ENCODE measurements around the gene ARRB2. TPM values are rescaled to one million over a fixed set of nuclear protein-coding genes. Genes with fewer than 3 reads are reported as not detected.
"Not testable (repeated sequence)": the region's sequence is repeated elsewhere in the genome, so short reads cannot be mapped to it uniquely, and the experiment has no call there.

ARRB2 gene
- polyA plus RNA-seq, 4 donors, result 43.8 to 131 (median 110) TPM

DNA sequence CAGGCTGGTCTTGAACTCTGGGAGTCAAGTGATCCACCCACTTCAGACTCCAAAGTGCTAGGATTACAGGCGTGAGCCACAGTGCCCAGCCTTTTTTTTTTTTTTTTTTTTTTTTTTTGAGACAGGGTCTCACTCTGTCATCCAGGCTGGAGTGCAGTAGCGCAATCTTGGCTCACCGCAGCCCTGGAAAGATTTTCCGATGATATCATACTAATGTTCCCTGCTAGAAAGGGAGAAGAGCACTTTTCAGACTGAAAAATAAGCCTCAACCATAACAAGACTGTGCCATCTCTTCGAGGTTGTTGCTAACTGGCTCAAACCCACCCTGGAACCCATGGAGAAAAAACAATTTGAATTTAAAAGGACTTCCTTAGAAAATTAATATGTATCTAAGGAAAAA lies 26.7 kb upstream of the ARRB2 start:
- H3K9me3 ChIP-seq (ENCODE audit: control insufficient read depth in 2 of 2, insufficient read depth in 1 of 2, low read depth in 1 of 2, low read length in 1 of 2); H3K27me3 ChIP-seq (ENCODE audit: control insufficient read depth in 3 of 3, insufficient read depth in 3 of 3, low read length in 3 of 3); DNase-seq; FAIRE-seq; H3K4me3 ChIP-seq (ENCODE audit: low read depth in 1 of 3, low read length in 3 of 3); H3K4me1 ChIP-seq (ENCODE audit: control insufficient read depth in 3 of 3, insufficient read depth in 2 of 3, low read depth in 1 of 3, low read length in 2 of 3): not testable (repeated sequence)
- H3K27ac ChIP-seq (ENCODE audit: low read depth in 1 of 3, low read length in 2 of 3), result peak overlapping the region in 1 of 3 donors; percentile 36
- peaks cover 12 to 49% (median 17%) of the 10 kb centered on the region in 3 donors for H3K36me3 ChIP-seq (ENCODE audit: control insufficient read depth in 3 of 3, insufficient read depth in 2 of 3, low read depth in 1 of 3, low read length in 3 of 3)
- 85 to 98% (median 96%) methylated on average over 5 of the region's 5 CpGs for WGBS, 3 donors

GRCh38 chr17:4689872-4690271 lies 20.6 kb upstream of the ARRB2 start:
- not testable (repeated sequence) for H3K27ac ChIP-seq (ENCODE audit: low read depth in 1 of 3, low read length in 2 of 3); FAIRE-seq; H3K27me3 ChIP-seq (ENCODE audit: control insufficient read depth in 3 of 3, insufficient read depth in 3 of 3, low read length in 3 of 3); DNase-seq; H3K4me1 ChIP-seq (ENCODE audit: control insufficient read depth in 3 of 3, insufficient read depth in 2 of 3, low read depth in 1 of 3, low read length in 2 of 3); H3K4me3 ChIP-seq (ENCODE audit: low read depth in 1 of 3, low read length in 3 of 3); H3K9me3 ChIP-seq (ENCODE audit: control insufficient read depth in 2 of 2, insufficient read depth in 1 of 2, low read depth in 1 of 2, low read length in 1 of 2)
- H3K36me3 ChIP-seq (ENCODE audit: control insufficient read depth in 3 of 3, insufficient read depth in 2 of 3, low read depth in 1 of 3, low read length in 3 of 3), result peaks cover 1 to 44% (median 5%) of the 10 kb centered on the region in 3 donors
- 89 to 95% (median 90%) methylated on average over 12 of the region's 12 CpGs for WGBS, 3 donors

DNA sequence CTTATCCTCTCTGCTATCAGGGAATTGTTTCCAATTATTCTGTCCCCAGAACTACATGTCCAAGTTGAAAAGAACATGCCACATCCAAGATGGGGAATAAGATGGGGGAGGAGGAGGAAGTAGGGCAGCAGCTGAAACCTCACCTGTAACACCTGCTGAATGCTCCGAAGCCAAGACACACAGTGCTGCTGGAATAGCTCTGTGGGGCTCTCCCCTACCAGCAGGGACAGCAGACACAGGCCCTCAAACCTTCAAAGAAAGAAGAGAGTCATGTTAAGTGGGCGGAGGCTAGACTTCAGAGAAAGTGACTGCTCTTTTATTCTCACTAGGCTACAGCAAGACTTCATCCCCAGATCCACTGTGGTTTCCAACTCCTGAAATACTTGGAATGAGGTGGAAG lies 19.7 kb upstream of the ARRB2 start:
- Histone ChIP-seq H3K27me3 (ENCODE audit: control insufficient read depth in 3 of 3, insufficient read depth in 3 of 3, low read length in 3 of 3) (no peaks in the 10 kb centered on the region), H3K4me3 (ENCODE audit: low read depth in 1 of 3, low read length in 3 of 3) (no peak overlapping the region), H3K27ac (ENCODE audit: low read depth in 1 of 3, low read length in 2 of 3) (no peak overlapping the region), H3K4me1 (ENCODE audit: control insufficient read depth in 3 of 3, insufficient read depth in 2 of 3, low read depth in 1 of 3, low read length in 2 of 3) (peaks cover 0 to 3% (median 3%) of the 10 kb centered on the region in 3 donors), H3K9me3 (ENCODE audit: control insufficient read depth in 2 of 2, insufficient read depth in 1 of 2, low read depth in 1 of 2, low read length in 1 of 2) (no peaks in the 10 kb centered on the region), H3K36me3 (ENCODE audit: control insufficient read depth in 3 of 3, insufficient read depth in 2 of 3, low read depth in 1 of 3, low read length in 3 of 3) (peaks cover 0 to 44% (median 5%) of the 10 kb centered on the region in 3 donors)
- FAIRE-seq (no peak), DNase-seq (no peak)
- WGBS, 3 donors, result 28 to 68% (median 57%) methylated on average over 2 of the region's 2 CpGs

DNA sequence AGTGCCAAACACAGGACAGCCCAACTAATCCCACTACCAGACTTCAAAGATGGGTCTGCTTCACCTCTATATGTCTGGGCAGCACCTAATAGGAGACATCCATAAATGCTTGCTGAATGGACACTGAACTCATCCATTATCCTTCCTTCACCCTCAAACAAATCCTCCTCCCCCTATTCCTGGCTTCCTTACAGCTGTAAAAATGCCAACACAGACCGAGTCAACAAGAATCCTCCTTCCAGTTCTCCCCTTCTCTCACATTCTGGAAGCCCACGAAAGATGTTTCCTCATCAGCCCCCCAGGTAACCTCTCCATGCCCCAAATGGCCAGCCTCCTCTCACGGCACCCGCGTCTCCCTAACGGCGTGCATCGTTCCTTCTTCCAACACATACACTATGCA lies 18.7 kb upstream of the ARRB2 start:
- H3K4me3 ChIP-seq (ENCODE audit: low read depth in 1 of 3, low read length in 3 of 3), result no peak overlapping the region
- DNase-seq (no peak), FAIRE-seq (no peak)
- H3K9me3 ChIP-seq (ENCODE audit: control insufficient read depth in 2 of 2, insufficient read depth in 1 of 2, low read depth in 1 of 2, low read length in 1 of 2), result no peaks in the 10 kb centered on the region
- peaks cover 0 to 48% (median 5%) of the 10 kb centered on the region in 3 donors for H3K36me3 ChIP-seq (ENCODE audit: control insufficient read depth in 3 of 3, insufficient read depth in 2 of 3, low read depth in 1 of 3, low read length in 3 of 3)
- WGBS, 3 donors, result 69 to 90% (median 83%) methylated on average over 8 of the region's 8 CpGs
- H3K27ac ChIP-seq (ENCODE audit: low read depth in 1 of 3, low read length in 2 of 3), result no peak overlapping the region
- peaks cover 0 to 3% (median 3%) of the 10 kb centered on the region in 3 donors for H3K4me1 ChIP-seq (ENCODE audit: control insufficient read depth in 3 of 3, insufficient read depth in 2 of 3, low read depth in 1 of 3, low read length in 2 of 3)
- H3K27me3 ChIP-seq (ENCODE audit: control insufficient read depth in 3 of 3, insufficient read depth in 3 of 3, low read length in 3 of 3), result no peaks in the 10 kb centered on the region

DNA sequence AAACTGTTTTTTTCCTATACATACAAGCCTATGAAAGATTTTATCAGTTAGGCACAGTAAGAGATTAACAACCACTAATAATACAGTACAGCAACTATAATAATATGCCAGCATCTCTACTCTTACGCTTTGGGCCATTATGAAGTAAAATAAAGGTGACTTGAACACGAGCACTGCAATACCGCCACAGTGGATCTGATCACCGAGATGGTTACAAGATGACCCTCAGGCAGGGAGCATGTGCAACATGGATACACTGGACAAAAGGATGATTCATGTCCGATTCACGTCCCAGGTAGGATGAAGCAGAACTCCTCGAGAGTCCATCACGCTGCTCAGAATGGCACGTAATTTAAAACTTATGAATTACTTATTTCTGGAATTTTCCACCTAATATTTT lies 17.0 kb upstream of the ARRB2 start:
- no peak overlapping the region for H3K27ac ChIP-seq (ENCODE audit: low read depth in 1 of 3, low read length in 2 of 3)
- H3K4me1 ChIP-seq (ENCODE audit: control insufficient read depth in 3 of 3, insufficient read depth in 2 of 3, low read depth in 1 of 3, low read length in 2 of 3), result peaks cover 0 to 3% (median 3%) of the 10 kb centered on the region in 3 donors
- no peak for FAIRE-seq
- DNase-seq, result no peak
- 85 to 92% (median 87%) methylated on average over 9 of the region's 9 CpGs for WGBS, 3 donors
- no peak overlapping the region for H3K4me3 ChIP-seq (ENCODE audit: low read depth in 1 of 3, low read length in 3 of 3)
- H3K36me3 ChIP-seq (ENCODE audit: control insufficient read depth in 3 of 3, insufficient read depth in 2 of 3, low read depth in 1 of 3, low read length in 3 of 3), result peaks cover 0 to 50% (median 3%) of the 10 kb centered on the region in 3 donors
- H3K27me3 ChIP-seq (ENCODE audit: control insufficient read depth in 3 of 3, insufficient read depth in 3 of 3, low read length in 3 of 3), result no peaks in the 10 kb centered on the region
- no peaks in the 10 kb centered on the region for H3K9me3 ChIP-seq (ENCODE audit: control insufficient read depth in 2 of 2, insufficient read depth in 1 of 2, low read depth in 1 of 2, low read length in 1 of 2)

DNA sequence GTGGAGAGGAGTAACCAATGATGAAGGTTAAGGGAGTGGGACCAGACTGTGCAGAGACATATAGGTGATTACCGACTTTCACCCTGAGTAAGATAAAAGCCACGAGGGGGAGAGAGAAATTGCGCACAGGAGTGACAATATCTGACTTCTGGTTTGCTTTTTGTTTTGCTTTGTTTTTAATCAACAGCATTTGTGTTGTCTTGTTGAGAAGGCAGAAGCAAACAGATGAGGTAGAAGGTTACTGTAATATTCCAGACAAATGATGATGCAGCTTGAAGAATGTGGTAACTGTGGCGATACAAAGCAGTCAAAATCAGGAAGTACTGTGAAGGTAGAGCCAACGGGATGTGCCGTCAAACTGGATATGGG lies 14.0 kb upstream of the ARRB2 start:
- WGBS, 3 donors, result 59 to 74% (median 68%) methylated on average over 6 of the region's 6 CpGs
- Histone ChIP-seq H3K27ac (ENCODE audit: low read depth in 1 of 3, low read length in 2 of 3) (peak overlapping the region in 1 of 3 donors; percentile 14), H3K4me3 (ENCODE audit: low read depth in 1 of 3, low read length in 3 of 3) (no peak overlapping the region), H3K27me3 (ENCODE audit: control insufficient read depth in 3 of 3, insufficient read depth in 3 of 3, low read length in 3 of 3) (no peaks in the 10 kb centered on the region), H3K36me3 (ENCODE audit: control insufficient read depth in 3 of 3, insufficient read depth in 2 of 3, low read depth in 1 of 3, low read length in 3 of 3) (peaks cover 0 to 38% (median 0%) of the 10 kb centered on the region in 3 donors), H3K9me3 (ENCODE audit: control insufficient read depth in 2 of 2, insufficient read depth in 1 of 2, low read depth in 1 of 2, low read length in 1 of 2) (no peaks in the 10 kb centered on the region), H3K4me1 (ENCODE audit: control insufficient read depth in 3 of 3, insufficient read depth in 2 of 3, low read depth in 1 of 3, low read length in 2 of 3) (no peaks in the 10 kb centered on the region)
- FAIRE-seq, result no peak
- no peak for DNase-seq

DNA sequence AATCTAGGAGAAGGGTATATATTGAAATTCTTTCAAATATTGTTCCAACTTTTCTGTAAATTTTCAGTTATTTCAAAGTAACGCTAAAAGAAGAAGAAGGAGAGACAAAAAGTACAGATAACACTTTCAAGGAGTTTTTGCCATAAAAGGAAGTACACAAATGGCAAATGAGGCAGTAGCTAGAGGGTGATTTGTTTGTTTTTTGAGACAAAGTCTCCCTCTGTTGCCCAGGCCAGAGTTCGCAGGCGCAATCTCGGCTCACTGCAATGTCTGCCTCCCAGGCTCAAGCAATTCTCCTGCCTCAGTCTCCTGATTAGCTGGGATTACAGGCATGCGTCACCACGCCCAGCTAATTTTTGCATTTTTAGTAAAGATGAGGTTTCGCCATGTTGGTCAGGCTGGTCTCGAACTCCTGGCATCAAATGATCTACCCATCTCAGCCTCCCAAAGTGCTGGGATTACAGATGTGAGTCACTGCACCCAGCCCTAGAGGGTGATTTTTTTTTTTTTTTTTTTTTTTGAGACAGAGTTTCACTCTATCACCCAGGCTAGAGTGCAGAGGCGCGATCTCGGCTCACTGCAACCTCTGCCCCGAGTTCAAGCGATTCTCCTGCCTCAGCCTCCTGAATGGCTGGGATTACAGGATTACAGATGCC lies 10.9 kb upstream of the ARRB2 start:
- FAIRE-seq; H3K27me3 ChIP-seq (ENCODE audit: control insufficient read depth in 3 of 3, insufficient read depth in 3 of 3, low read length in 3 of 3); H3K4me3 ChIP-seq (ENCODE audit: low read depth in 1 of 3, low read length in 3 of 3); H3K27ac ChIP-seq (ENCODE audit: low read depth in 1 of 3, low read length in 2 of 3); H3K9me3 ChIP-seq (ENCODE audit: control insufficient read depth in 2 of 2, insufficient read depth in 1 of 2, low read depth in 1 of 2, low read length in 1 of 2): not testable (repeated sequence)
- 57 to 78% (median 62%) methylated on average over 13 of the region's 13 CpGs for WGBS, 3 donors
- peak in 1 of 2 donors; percentile 39 for DNase-seq
- peaks cover 0 to 10% (median 3%) of the 10 kb centered on the region in 3 donors for H3K4me1 ChIP-seq (ENCODE audit: control insufficient read depth in 3 of 3, insufficient read depth in 2 of 3, low read depth in 1 of 3, low read length in 2 of 3)
- peaks cover 0 to 29% (median 0%) of the 10 kb centered on the region in 3 donors for H3K36me3 ChIP-seq (ENCODE audit: control insufficient read depth in 3 of 3, insufficient read depth in 2 of 3, low read depth in 1 of 3, low read length in 3 of 3)

- H3K4me3 ChIP-seq (ENCODE audit: low read depth in 1 of 3, low read length in 3 of 3), result no peak overlapping the region
- peaks cover 0 to 1% of the 10 kb centered on the region in 2 donors for H3K9me3 ChIP-seq (ENCODE audit: control insufficient read depth in 2 of 2, insufficient read depth in 1 of 2, low read depth in 1 of 2, low read length in 1 of 2)
- 76 to 87% (median 83%) methylated on average over 1 of the region's 1 CpG for WGBS, 3 donors
- peaks cover 0 to 17% (median 0%) of the 10 kb centered on the region in 3 donors for H3K36me3 ChIP-seq (ENCODE audit: control insufficient read depth in 3 of 3, insufficient read depth in 2 of 3, low read depth in 1 of 3, low read length in 3 of 3)
- peaks cover 0 to 10% (median 3%) of the 10 kb centered on the region in 3 donors for H3K4me1 ChIP-seq (ENCODE audit: control insufficient read depth in 3 of 3, insufficient read depth in 2 of 3, low read depth in 1 of 3, low read length in 2 of 3)
- FAIRE-seq (no peak), DNase-seq (no peak)
- no peak overlapping the region for H3K27ac ChIP-seq (ENCODE audit: low read depth in 1 of 3, low read length in 2 of 3)
- H3K27me3 ChIP-seq (ENCODE audit: control insufficient read depth in 3 of 3, insufficient read depth in 3 of 3, low read length in 3 of 3), result no peaks in the 10 kb centered on the region
Measured at GRCh38 chr17:4701116-4701515, 9.3 kb upstream of the ARRB2 start.

- FAIRE-seq, result no peak
Measured at GRCh38 chr17:4703330-4703691, 7.1 kb upstream of the ARRB2 start.

More at GRCh38 chr17:4703330-4703691, 7.1 kb upstream of the ARRB2 start:
- 4 to 5% (median 4%) methylated on average over 15 of the region's 15 CpGs for WGBS, 3 donors
- Histone ChIP-seq H3K27me3 (ENCODE audit: control insufficient read depth in 3 of 3, insufficient read depth in 3 of 3, low read length in 3 of 3) (no peaks in the 10 kb centered on the region), H3K4me3 (ENCODE audit: low read depth in 1 of 3, low read length in 3 of 3) (peak overlapping the region; percentile 80 to 98 (median 80)), H3K4me1 (ENCODE audit: control insufficient read depth in 3 of 3, insufficient read depth in 2 of 3, low read depth in 1 of 3, low read length in 2 of 3) (peaks cover 0 to 10% (median 3%) of the 10 kb centered on the region in 3 donors), H3K27ac (ENCODE audit: low read depth in 1 of 3, low read length in 2 of 3) (peak overlapping the region; percentile 46 to 78 (median 68)), H3K36me3 (ENCODE audit: control insufficient read depth in 3 of 3, insufficient read depth in 2 of 3, low read depth in 1 of 3, low read length in 3 of 3) (peaks cover 0 to 6% (median 0%) of the 10 kb centered on the region in 3 donors), H3K9me3 (ENCODE audit: control insufficient read depth in 2 of 2, insufficient read depth in 1 of 2, low read depth in 1 of 2, low read length in 1 of 2) (peaks cover 1% of the 10 kb centered on the region in 2 donors)
- no peak for DNase-seq

Measured in small intestine (tissue), 7 donors.